C4-2B (cell line): Measurements from ENCODE around the gene COPS8.

Source experiments
- CTCF ChIP-seq: fragments of 450-650 bp; conservative IDR thresholded peaks from 2 replicates; pipeline ENCODE4 v1.5.1; 2017; ENCODE audit warnings: mild to moderate bottlenecking
- ZFX ChIP-seq: fragments of 450-650 bp; IDR thresholded peaks from 2 replicates; pipeline ENCODE4 v1.6.1; 2017

DNA sequence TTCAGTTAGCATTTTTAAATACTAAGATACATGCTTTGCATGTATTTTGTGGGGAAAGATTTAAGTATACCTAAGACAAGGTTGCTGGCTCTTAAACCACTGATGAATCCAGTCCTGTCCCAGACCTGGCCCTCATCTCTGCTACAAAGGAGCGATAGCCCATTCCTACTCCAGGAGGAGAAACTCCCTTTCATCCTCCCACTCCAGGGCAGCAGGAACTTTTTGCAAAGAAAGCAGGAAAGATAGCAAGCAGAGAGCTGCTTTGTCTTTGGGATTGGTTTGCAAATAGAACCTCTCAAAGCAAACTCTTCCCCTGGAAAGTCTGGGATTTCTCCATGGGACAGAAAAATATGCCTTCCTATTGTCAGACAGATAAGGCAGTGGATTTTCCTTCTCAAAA, 43.6 kb upstream of the COPS8 start:
- TF ChIP-seq CTCF = no peak
- TF ChIP-seq ZFX = no peak
